Lung (tissue), 12 donors: Measurements from ENCODE around the gene PHYH. TPM values are rescaled to one million over a fixed set of nuclear protein-coding genes. Genes with fewer than 3 reads are reported as not detected.

Source experiments
- ATAC-seq: fragments of 200-7000 bp; cut with Tn5 transposase; one replicate; pipeline ENCODE4 v1.9.1; 2020; ENCODE audit warnings: moderate number of reproducible peaks; ENCODE audit not compliant: insufficient read depth, low FRiP score
- DNase-seq, 3 donors: peaks; one replicate each; pipeline ENCODE4 v3.0.0-alpha.2; 2013 to 2017
- H3K27ac ChIP-seq, 2 donors: one replicate each; pipeline ENCODE4 v1.5.1; 2013; ENCODE audit warnings: mild to moderate bottlenecking in 2 of 2, moderate library complexity in 2 of 2, control low read depth in 1 of 2, inconsistent platforms in 1 of 2, low read depth in 1 of 2, low read length in 1 of 2
- H3K27me3 ChIP-seq, 3 donors: one replicate each; pipeline ENCODE4 v1.5.1; 2013; ENCODE audit warnings: low read length in 2 of 3; ENCODE audit not compliant: control insufficient read depth in 3 of 3, insufficient read depth in 3 of 3
- H3K36me3 ChIP-seq, 4 donors: one replicate each; pipeline ENCODE4 v1.5.1; 2013; ENCODE audit warnings: low read length in 4 of 4, mild to moderate bottlenecking in 1 of 4, moderate library complexity in 1 of 4; ENCODE audit not compliant: control insufficient read depth in 4 of 4, insufficient read depth in 4 of 4
- H3K4me1 ChIP-seq, 5 donors: one replicate each; pipeline ENCODE4 v1.5.1; 2013; ENCODE audit warnings: low read length in 5 of 5, mild to moderate bottlenecking in 2 of 5, moderate library complexity in 1 of 5; ENCODE audit not compliant: control insufficient read depth in 5 of 5, insufficient read depth in 5 of 5
- H3K4me3 ChIP-seq: one replicate; pipeline ENCODE4 v1.5.1; 2013; ENCODE audit warnings: mild to moderate bottlenecking, control low read depth, moderate library complexity
- H3K9ac ChIP-seq, 2 donors: one replicate each; pipeline ENCODE4 v1.5.1; 2013; ENCODE audit warnings: low read length in 2 of 2, control low read depth in 1 of 2; ENCODE audit not compliant: insufficient read depth in 1 of 2
- H3K9me3 ChIP-seq, 4 donors: one replicate each; pipeline ENCODE4 v1.5.1; 2013; ENCODE audit warnings: low read length in 3 of 4, mild to moderate bottlenecking in 1 of 4, moderate library complexity in 1 of 4; ENCODE audit not compliant: control insufficient read depth in 4 of 4, insufficient read depth in 3 of 4
- CTCF ChIP-seq: IDR thresholded peaks from 2 replicates; pipeline ENCODE4 v1.5.1; 2012; ENCODE audit warnings: mild to moderate bottlenecking; ENCODE audit errors: control extremely low read depth, extremely low read depth
- WGBS, 2 donors: extraction: QIAGEN DNeasy Blood & Tissue Kit; methylation state at CpG; one replicate each; pipeline ENCODE4 v1.1.7; 2013; 5-methylcytosine and 5-hydroxymethylcytosine counted together
- polyA plus RNA-seq, 2 donors: library from polyadenylated mRNA; stranded (reverse); fragments of 200-250 nt; gene quantifications; one replicate each; pipeline ENCODE4 v1.2.1, GENCODE V29; 2013
- total RNA-seq, 2 donors: library from RNA; depleted of rRNA in 1 of 2; stranded (reverse); fragments of >200 nt in 1 of 2; gene quantifications; one replicate each; pipeline ENCODE4 v1.2.1, GENCODE V29; 2014 to 2021
- donor health status: control.
- donor health status: control.
- donor health status: Bipolar disorder and iron deficiency.
- donor health status: healthy.
- donor health status: DM: yes; HTN: yes; CAD: no.

PHYH gene
- total and polyA plus RNA-seq, 4 donors = 14.8 to 28.9 (median 22.8) TPM

GRCh38 chr10:13340068-13340467 lies 40.2 kb upstream of the PHYH start:
- no peak for TF ChIP-seq CTCF
- H3K9ac ChIP-seq = peak overlapping the region in 1 of 2 donors; percentile 30
- peaks cover 0 to 22% (median 8%) of the 10 kb centered on the region in 4 donors for H3K36me3 ChIP-seq
- 82 to 83% methylated on average over 9 of the region's 9 CpGs for WGBS, 2 donors
- no peaks in the 10 kb centered on the region for H3K27me3 ChIP-seq
- peaks cover 0 to 39% (median 11%) of the 10 kb centered on the region in 5 donors for H3K4me1 ChIP-seq
- no peaks in the 10 kb centered on the region for H3K9me3 ChIP-seq
- no peak for ATAC-seq
- no peak overlapping the region for H3K4me3 ChIP-seq
- no peak overlapping the region for H3K27ac ChIP-seq
- DNase-seq = peak; percentile 19 to 75 (median 67)

- WGBS, 2 donors = 74 to 75% methylated on average over 10 of the region's 10 CpGs
- TF ChIP-seq CTCF = no peak
- DNase-seq (peak; percentile 45 to 93 (median 88)), ATAC-seq (no peak)
- H3K36me3 ChIP-seq = peaks cover 0 to 29% (median 10%) of the 10 kb centered on the region in 4 donors
- H3K9me3 ChIP-seq = no peaks in the 10 kb centered on the region
- H3K27ac ChIP-seq = no peak overlapping the region
- H3K9ac ChIP-seq = peak overlapping the region in 1 of 2 donors; percentile 26
- no peaks in the 10 kb centered on the region for H3K27me3 ChIP-seq
- H3K4me3 ChIP-seq = no peak overlapping the region
- H3K4me1 ChIP-seq = peaks cover 0 to 36% (median 11%) of the 10 kb centered on the region in 5 donors
These were observed 38.7 kb upstream of the PHYH start for GRCh38 chr10:13338390-13339110.

GRCh38 chr10:13337827-13338196 lies 37.9 kb upstream of the PHYH start:
- Histone ChIP-seq H3K9me3 (no peaks in the 10 kb centered on the region), H3K27ac (no peak overlapping the region), H3K4me1 (peaks cover 0 to 36% (median 11%) of the 10 kb centered on the region in 5 donors), H3K36me3 (peaks cover 0 to 29% (median 10%) of the 10 kb centered on the region in 4 donors), H3K4me3 (no peak overlapping the region), H3K27me3 (no peaks in the 10 kb centered on the region), H3K9ac (peak overlapping the region in 1 of 2 donors; percentile 26)
- WGBS, 2 donors = 87 to 96% methylated on average over 6 of the region's 6 CpGs
- no peak for ATAC-seq
- no peak for TF ChIP-seq CTCF
- DNase-seq = no peak
